Breast epithelium (tissue), 3 donors: ENCODE measurements around the gene ST8SIA6.

ENCODE experiments used
- CTCF ChIP-seq, 3 donors: fragments of 450-650 bp; IDR thresholded peaks; one replicate each; pipeline ENCODE4 v1.5.1; 2016 to 2017; ENCODE audit warnings: antibody characterized with exemption in 3 of 3, mild to moderate bottlenecking in 3 of 3, moderate library complexity in 3 of 3
- POLR2AphosphoS5 ChIP-seq, 3 donors: sonication (generic); formaldehyde crosslinking; IDR thresholded peaks; one replicate each; pipeline ENCODE4 v1.6.1; 2017; ENCODE audit warnings: antibody characterized with exemption in 3 of 3

GRCh38 chr10:17425584-17426262, 28.7 kb downstream of the ST8SIA6 start:
- TF ChIP-seq CTCF (IDR thresholded peaks at IDR 0.05) (no peak), POLR2AphosphoS5 (IDR thresholded peaks at IDR 0.05) (no peak)
